Caco-2 (cell line): ENCODE results near the gene CYP24A1. TPM values are rescaled to one million over a fixed set of nuclear protein-coding genes. Genes with fewer than 3 reads are reported as not detected.

ENCODE experiments used
- BruUV-seq: library from RNA; stranded (reverse); fragments of 400-500 nt; replicated peaks from 2 replicates; lab custom pipeline; 2021; lab: Mats Ljungman, UMichigan
- CTCF ChIA-PET: fragments of 300-600 bp; sonication (Branson Sonifier 250); formaldehyde crosslinking; loops from one replicate; lab custom pipeline; 2022; ENCODE audit warnings: antibody characterized with exemption; lab: Charles Lee
- POLR2A ChIA-PET: fragments of 300-600 bp; sonication (Branson Sonifier 250); formaldehyde crosslinking; loops from one replicate; lab custom pipeline; 2022; ENCODE audit warnings: antibody characterized with exemption; lab: Charles Lee
- DNase-seq, 2 experiments: peaks; one replicate each; pipeline versions ENCODE4 v3.0.0 to v3.0.0-alpha.2; 2020 to 2022
- H3K27me3 ChIP-seq: replicated peaks from 2 replicates; pipeline ENCODE4 v1.6.0; 2011; ENCODE audit warnings: low read length; ENCODE audit not compliant: control insufficient read depth, insufficient read depth
- H3K36me3 ChIP-seq: 2 replicates; pipeline ENCODE4 v1.5.1; 2011; ENCODE audit warnings: low read length; ENCODE audit not compliant: control insufficient read depth, insufficient read depth
- H3K4me1 ChIP-seq: fragments of 250-450 bp; sonication (Bioruptor Pico); 2 replicates; pipeline ENCODE4 v1.5.1; 2020; ENCODE audit warnings: mild to moderate bottlenecking
- H3K4me3 ChIP-seq: 2 replicates; pipeline ENCODE4 v1.5.1; 2011; ENCODE audit warnings: low read depth, mild to moderate bottlenecking, control low read depth, low read length
- H3K9me3 ChIP-seq: fragments of 250-450 bp; sonication (Bioruptor Pico); 2 replicates; pipeline ENCODE4 v1.5.1; 2020; ENCODE audit warnings: mild to moderate bottlenecking, moderate library complexity
- H3K27ac Mint-ChIP-seq: one replicate; pipeline ENCODE4 v1.8.0; 2022; ENCODE audit warnings: mixed read lengths; ENCODE audit not compliant: unreplicated experiment
- H3K27me3 Mint-ChIP-seq: one replicate; pipeline ENCODE4 v1.8.0; 2022; ENCODE audit warnings: mixed read lengths; ENCODE audit not compliant: insufficient read depth, unreplicated experiment
- H3K36me3 Mint-ChIP-seq: one replicate; pipeline ENCODE4 v1.8.0; 2022; ENCODE audit warnings: mild to moderate bottlenecking, mixed read lengths; ENCODE audit not compliant: insufficient read depth, unreplicated experiment
- H3K4me1 Mint-ChIP-seq: one replicate; pipeline ENCODE4 v1.8.0; 2022; ENCODE audit warnings: low read depth, mixed read lengths; ENCODE audit not compliant: unreplicated experiment
- H3K4me3 Mint-ChIP-seq: one replicate; pipeline ENCODE4 v1.8.0; 2022; ENCODE audit warnings: mild to moderate bottlenecking, moderate library complexity, mixed read lengths; ENCODE audit not compliant: unreplicated experiment
- H3K9me3 Mint-ChIP-seq: one replicate; pipeline ENCODE4 v1.8.0; 2022; ENCODE audit warnings: mixed read lengths; ENCODE audit not compliant: unreplicated experiment
- intact Hi-C: fragments of 100-400 bp; cut with micrococcal nuclease; formaldehyde crosslinking; loops from one replicate; pipeline ENCODE4 v1.10.0; 2022; ENCODE audit not compliant: unreplicated experiment
- total RNA-seq: library from RNA; stranded (reverse); gene quantifications from 2 replicates; pipeline ENCODE4 v1.2.3, GENCODE V29; 2022
- TF ChIP-seq, protein P1 (sequence below), 2 experiments: fragments of 200-600 bp in 1 of 2; IDR thresholded peaks; 1 replicate in 1 of 2; 2 replicates in 1 of 2; pipeline versions ENCODE4 v1.5.1 to v1.8.0; 2011 to 2022; ENCODE audit warnings: antibody characterized with exemption in 1 of 2, control low read depth in 1 of 2, inconsistent platforms in 1 of 2, low read depth in 1 of 2, low read length in 1 of 2, mild to moderate bottlenecking in 1 of 2, moderate library complexity in 1 of 2; ENCODE audit not compliant: insufficient read depth in 1 of 2, severe bottlenecking in 1 of 2, unreplicated experiment in 1 of 2

The CYP24A1 gene
- total RNA-seq, 1 experiment from 2014 or later: 3.7 TPM

GRCh38 chr20:54123587-54124180, 50.1 kb downstream of the CYP24A1 start:
- H3K36me3 ChIP-seq: no peaks in the 10 kb centered on the region
- H3K27me3 ChIP-seq: no peaks in the 10 kb centered on the region
- POLR2A ChIA-PET: no interaction called here
- H3K9me3 ChIP-seq: no peaks in the 10 kb centered on the region
- H3K4me1 ChIP-seq: peaks cover 27% of the 10 kb centered on the region
- CTCF ChIA-PET: interaction anchor here (0.7 kb wide), 1 partner anchor 20 kb away, joined by 3 read pairs; no protein-coding TSS in a partner anchor
- no peaks in the 10 kb centered on the region for H3K9me3 Mint-ChIP-seq
- peak; percentile 94 to 97 for DNase-seq
- TF ChIP-seq, protein P1, sequence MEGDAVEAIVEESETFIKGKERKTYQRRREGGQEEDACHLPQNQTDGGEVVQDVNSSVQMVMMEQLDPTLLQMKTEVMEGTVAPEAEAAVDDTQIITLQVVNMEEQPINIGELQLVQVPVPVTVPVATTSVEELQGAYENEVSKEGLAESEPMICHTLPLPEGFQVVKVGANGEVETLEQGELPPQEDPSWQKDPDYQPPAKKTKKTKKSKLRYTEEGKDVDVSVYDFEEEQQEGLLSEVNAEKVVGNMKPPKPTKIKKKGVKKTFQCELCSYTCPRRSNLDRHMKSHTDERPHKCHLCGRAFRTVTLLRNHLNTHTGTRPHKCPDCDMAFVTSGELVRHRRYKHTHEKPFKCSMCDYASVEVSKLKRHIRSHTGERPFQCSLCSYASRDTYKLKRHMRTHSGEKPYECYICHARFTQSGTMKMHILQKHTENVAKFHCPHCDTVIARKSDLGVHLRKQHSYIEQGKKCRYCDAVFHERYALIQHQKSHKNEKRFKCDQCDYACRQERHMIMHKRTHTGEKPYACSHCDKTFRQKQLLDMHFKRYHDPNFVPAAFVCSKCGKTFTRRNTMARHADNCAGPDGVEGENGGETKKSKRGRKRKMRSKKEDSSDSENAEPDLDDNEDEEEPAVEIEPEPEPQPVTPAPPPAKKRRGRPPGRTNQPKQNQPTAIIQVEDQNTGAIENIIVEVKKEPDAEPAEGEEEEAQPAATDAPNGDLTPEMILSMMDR (IDR thresholded peaks at IDR 0.05; ENCODE audit: insufficient read depth in 1 of 2, low read depth in 1 of 2, low read length in 1 of 2, severe bottlenecking in 1 of 2, unreplicated experiment in 1 of 2): no peak
- no peak overlapping the region for H3K4me3 ChIP-seq
- peaks cover 5% of the 10 kb centered on the region for H3K36me3 Mint-ChIP-seq
- H3K27ac Mint-ChIP-seq: peak overlapping the region; percentile 54
- H3K4me3 Mint-ChIP-seq: peak overlapping the region; percentile 10
- BruUV-seq: no TSS peak
- H3K27me3 Mint-ChIP-seq: no peaks in the 10 kb centered on the region
- intact Hi-C loops: loop anchor here (1.0 kb wide), 3 partner anchors 10 to 20 kb away; no protein-coding TSS in a partner anchor
- H3K4me1 Mint-ChIP-seq: peaks cover 19% of the 10 kb centered on the region

DNA sequence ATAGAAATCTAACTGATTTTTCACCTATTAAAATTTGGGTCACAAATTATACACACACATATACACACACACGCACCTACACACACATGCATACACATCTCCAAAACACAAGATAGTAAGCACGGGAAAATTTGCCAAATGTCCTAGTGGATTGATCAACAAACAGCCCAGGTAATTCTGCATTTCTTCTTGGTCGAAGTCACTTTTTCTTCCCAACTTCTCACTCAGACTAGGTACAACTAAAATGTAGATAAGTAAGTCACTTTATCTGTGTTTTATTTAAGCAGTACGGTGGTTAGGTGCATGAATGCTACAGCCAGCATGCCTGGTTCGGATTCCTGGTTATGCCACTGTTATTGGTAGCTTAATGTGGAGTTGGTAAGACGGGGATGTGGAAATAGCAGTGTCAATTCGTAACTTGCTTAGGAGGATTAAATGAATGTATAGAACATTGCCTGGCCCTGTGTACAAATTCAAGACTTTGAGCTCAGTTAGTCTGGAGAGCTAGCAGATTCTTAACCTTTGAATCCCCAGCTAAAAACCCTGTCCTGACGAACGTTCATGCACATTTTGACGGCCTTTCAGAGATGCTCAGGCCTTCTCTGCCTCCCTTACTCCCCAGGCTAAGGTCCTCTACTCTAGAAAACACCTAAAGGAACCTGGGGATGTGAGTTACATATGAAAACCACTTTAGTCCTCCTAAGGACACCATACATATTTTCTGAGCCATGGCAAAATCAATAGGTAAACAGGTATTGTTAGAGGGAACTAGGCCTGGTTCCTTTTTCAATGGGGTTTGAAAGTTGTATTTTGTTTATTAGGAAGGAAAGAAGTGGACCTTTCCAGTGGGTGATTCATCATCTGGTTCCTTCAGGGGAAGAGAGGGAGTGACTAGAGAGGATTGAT, 50.9 kb downstream of the CYP24A1 start:
- H3K4me1 ChIP-seq: peaks cover 27% of the 10 kb centered on the region
- Mint-ChIP-seq H3K27me3 (no peaks in the 10 kb centered on the region), H3K4me1 (peaks cover 19% of the 10 kb centered on the region), H3K36me3 (peaks cover 5% of the 10 kb centered on the region), H3K9me3 (no peaks in the 10 kb centered on the region), H3K27ac (peak overlapping the region; percentile 54), H3K4me3 (peak overlapping the region; percentile 10)
- intact Hi-C loops: loop anchor here (1.0 kb wide), 3 partner anchors 10 to 20 kb away; no protein-coding TSS in a partner anchor
- no peak overlapping the region for H3K4me3 ChIP-seq
- no peak for DNase-seq
- TF ChIP-seq, protein P1 (IDR thresholded peaks at IDR 0.05; ENCODE audit: insufficient read depth in 1 of 2, low read depth in 1 of 2, low read length in 1 of 2, severe bottlenecking in 1 of 2, unreplicated experiment in 1 of 2): no peak
- ChIA-PET CTCF (interaction anchor here (0.7 kb wide), 1 partner anchor 19 kb away, joined by 3 read pairs; no protein-coding TSS in a partner anchor), POLR2A (no interaction called here)
- H3K9me3 ChIP-seq: no peaks in the 10 kb centered on the region
- H3K27me3 ChIP-seq: no peaks in the 10 kb centered on the region
- BruUV-seq: TSS peak; percentile 96
- no peaks in the 10 kb centered on the region for H3K36me3 ChIP-seq

GRCh38 chr20:54122189-54122588, 51.6 kb downstream of the CYP24A1 start:
- Histone ChIP-seq H3K27me3 (no peaks in the 10 kb centered on the region), H3K9me3 (no peaks in the 10 kb centered on the region), H3K4me1 (peaks cover 27% of the 10 kb centered on the region), H3K4me3 (no peak overlapping the region), H3K36me3 (no peaks in the 10 kb centered on the region)
- Mint-ChIP-seq H3K9me3 (no peaks in the 10 kb centered on the region), H3K4me1 (peaks cover 19% of the 10 kb centered on the region), H3K27me3 (no peaks in the 10 kb centered on the region), H3K27ac (no peak overlapping the region), H3K36me3 (peaks cover 5% of the 10 kb centered on the region), H3K4me3 (no peak overlapping the region)
- intact Hi-C loops: no loop called here
- CTCF ChIA-PET: no interaction called here
- TF ChIP-seq, protein P1 (IDR thresholded peaks at IDR 0.05; ENCODE audit: insufficient read depth in 1 of 2, low read depth in 1 of 2, low read length in 1 of 2, severe bottlenecking in 1 of 2, unreplicated experiment in 1 of 2): no peak
- no peak for DNase-seq
- no TSS peak for BruUV-seq
- POLR2A ChIA-PET: no interaction called here
